HFF-Myc (cell line): ENCODE measurements around the gene MISP.

Source experiments
- DNase-seq: peaks from one replicate; pipeline ENCODE4 v3.0.0-alpha.2; 2011; ENCODE audit warnings: low read depth; ENCODE audit errors: extremely low read depth
- H3K4me3 ChIP-seq: replicated peaks from 2 replicates; pipeline ENCODE4 v1.5.1; 2011; ENCODE audit warnings: low read depth, mild to moderate bottlenecking, control low read depth, low read length
- TF ChIP-seq, protein P1 (sequence below): IDR thresholded peaks from 2 replicates; pipeline ENCODE4 v1.5.1; 2012; ENCODE audit warnings: mild to moderate bottlenecking, low read depth, low read length, control low read depth; ENCODE audit errors: missing control alignments

The MISP gene

DNA sequence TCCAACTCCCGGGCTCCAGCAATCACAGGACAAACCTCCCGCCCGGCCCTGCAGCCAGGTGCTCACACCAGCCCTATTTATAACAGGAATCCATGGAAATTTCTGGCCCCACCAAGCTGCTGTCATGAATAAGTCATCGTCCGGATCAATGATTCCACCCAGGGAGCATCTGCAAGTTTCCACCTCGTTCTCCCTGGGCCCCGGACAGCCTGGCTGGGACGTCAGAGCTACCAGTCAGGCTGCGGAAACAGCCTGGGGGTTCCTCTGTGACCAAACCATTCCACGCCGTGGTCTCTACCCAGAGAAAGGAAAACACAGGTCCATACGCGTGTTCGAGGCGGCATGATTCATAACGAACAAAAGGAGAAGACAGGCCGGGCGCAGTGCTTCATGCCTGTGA is 25.6 kb downstream of the MISP start:
- no peak overlapping the region for H3K4me3 ChIP-seq
- DNase-seq: no peak
- TF ChIP-seq, protein P1, sequence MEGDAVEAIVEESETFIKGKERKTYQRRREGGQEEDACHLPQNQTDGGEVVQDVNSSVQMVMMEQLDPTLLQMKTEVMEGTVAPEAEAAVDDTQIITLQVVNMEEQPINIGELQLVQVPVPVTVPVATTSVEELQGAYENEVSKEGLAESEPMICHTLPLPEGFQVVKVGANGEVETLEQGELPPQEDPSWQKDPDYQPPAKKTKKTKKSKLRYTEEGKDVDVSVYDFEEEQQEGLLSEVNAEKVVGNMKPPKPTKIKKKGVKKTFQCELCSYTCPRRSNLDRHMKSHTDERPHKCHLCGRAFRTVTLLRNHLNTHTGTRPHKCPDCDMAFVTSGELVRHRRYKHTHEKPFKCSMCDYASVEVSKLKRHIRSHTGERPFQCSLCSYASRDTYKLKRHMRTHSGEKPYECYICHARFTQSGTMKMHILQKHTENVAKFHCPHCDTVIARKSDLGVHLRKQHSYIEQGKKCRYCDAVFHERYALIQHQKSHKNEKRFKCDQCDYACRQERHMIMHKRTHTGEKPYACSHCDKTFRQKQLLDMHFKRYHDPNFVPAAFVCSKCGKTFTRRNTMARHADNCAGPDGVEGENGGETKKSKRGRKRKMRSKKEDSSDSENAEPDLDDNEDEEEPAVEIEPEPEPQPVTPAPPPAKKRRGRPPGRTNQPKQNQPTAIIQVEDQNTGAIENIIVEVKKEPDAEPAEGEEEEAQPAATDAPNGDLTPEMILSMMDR: no peak

DNA sequence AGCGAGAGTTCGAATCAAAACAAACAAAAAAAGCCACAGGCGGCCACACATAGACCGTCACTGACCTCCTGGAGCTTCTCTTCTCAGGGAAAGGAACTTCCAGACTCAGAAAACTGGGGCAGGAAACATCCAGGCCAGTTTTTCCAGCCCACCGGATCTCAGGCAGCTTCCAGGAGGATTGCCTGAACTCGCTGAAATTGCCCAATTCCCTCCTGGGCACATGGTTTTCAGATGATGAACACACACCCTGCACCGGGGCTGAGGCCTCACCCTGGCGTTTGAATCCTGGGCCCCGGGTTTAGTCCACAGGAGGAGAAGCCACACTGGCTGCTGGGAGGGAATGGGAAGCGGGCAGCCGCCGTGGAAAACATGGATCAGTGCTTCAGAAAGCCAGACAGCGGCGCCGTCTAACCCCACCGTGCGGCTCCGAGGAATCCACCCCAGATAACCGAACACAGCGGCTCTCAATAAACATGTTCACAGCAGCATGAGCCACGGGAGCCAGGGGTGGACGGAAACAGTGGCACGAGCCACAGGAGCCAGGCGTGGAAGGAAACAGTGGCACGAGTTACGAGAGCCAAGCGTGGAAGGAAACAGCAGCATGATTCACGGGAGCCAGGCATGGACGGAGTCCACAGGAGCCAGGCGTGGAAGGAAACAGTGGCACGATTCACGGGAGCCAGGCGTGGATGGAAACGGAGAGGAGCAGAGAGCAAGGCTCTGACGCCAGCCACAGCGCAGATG is 28.2 kb downstream of the MISP start:
- peak; percentile 91 for DNase-seq
- TF ChIP-seq, protein P1: no peak
- 0 out of 2 replicates have a peak overlapping the region, but pooled peaks have one; percentile 11 for H3K4me3 ChIP-seq

DNA sequence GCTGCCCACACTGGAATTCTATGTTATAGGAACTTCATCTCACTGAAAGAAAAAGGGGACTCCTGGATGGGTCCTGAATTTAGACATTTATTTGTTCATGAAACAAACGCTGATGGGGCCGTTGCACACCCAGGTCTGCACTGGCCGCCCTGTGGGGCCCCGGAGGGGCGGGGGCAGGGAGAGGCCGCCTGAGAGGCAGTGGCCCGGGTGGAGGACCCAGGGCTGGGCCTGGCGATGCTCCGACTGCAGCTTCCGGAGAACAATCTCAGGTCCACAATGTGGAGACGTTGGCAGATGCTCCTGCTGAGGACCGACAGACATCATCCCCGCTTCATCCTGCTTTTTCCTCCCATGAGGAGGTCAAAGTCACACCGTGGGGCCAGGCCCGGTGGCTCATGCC is 30.0 kb downstream of the MISP start:
- no peak overlapping the region for H3K4me3 ChIP-seq
- TF ChIP-seq, protein P1: no peak
- DNase-seq: no peak

DNA sequence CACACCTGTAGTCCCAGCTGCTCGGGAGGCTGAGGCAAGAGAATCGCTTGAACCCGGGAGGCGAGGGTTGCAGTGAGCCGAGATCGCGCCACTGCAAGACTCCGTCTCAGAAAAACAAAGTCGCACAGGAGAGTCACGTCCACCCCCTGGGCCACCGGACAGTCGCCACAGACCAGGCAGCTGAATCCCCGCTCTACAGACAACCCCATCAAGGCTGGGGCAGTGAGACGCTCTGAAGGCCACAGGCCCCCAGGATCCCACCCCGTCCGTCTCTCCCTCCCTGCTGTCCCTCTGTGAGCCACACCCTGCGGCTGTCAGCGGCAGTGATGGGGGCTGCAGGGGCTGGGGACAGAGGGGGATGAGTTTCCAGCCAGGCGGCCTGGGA is 30.9 kb downstream of the MISP start:
- no peak for DNase-seq
- H3K4me3 ChIP-seq: peak overlapping the region; percentile 30
- TF ChIP-seq, protein P1: no peak

DNA sequence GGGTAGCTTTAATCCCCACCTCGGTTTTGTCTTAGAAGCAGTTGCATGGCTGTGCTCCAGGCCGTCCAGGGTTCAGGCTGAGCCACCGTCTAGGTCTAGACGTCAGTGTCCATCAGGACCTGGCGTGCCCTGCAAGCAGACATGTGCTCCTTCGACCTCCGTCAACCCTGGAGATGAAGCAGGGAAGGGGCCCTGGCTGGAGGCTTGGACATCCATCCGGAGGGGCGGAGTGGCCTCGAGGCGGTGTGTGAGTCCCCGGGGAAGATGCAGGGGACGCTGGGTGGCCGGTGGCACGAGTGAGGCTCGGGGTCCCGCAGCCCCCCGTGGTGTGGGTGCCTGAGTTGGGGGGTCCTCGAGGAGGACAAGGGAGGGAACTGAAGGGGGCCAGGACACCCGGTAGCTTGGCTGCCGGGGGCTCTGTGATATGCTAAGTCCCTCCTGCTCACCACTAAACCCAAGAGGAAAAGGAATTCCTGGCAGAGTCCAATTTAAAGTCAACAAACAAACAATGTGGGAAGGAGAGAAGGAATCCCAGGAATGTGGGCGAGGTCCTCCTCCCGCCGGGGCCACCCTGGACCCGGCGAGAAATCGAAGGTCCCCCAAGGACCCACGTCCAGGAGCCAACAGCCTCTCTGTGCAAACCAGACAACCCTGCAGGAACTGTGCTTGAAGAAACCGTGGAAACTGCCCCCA is 31.4 kb downstream of the MISP start:
- DNase-seq: no peak
- TF ChIP-seq, protein P1: no peak
- peak overlapping the region; percentile 30 for H3K4me3 ChIP-seq

DNA sequence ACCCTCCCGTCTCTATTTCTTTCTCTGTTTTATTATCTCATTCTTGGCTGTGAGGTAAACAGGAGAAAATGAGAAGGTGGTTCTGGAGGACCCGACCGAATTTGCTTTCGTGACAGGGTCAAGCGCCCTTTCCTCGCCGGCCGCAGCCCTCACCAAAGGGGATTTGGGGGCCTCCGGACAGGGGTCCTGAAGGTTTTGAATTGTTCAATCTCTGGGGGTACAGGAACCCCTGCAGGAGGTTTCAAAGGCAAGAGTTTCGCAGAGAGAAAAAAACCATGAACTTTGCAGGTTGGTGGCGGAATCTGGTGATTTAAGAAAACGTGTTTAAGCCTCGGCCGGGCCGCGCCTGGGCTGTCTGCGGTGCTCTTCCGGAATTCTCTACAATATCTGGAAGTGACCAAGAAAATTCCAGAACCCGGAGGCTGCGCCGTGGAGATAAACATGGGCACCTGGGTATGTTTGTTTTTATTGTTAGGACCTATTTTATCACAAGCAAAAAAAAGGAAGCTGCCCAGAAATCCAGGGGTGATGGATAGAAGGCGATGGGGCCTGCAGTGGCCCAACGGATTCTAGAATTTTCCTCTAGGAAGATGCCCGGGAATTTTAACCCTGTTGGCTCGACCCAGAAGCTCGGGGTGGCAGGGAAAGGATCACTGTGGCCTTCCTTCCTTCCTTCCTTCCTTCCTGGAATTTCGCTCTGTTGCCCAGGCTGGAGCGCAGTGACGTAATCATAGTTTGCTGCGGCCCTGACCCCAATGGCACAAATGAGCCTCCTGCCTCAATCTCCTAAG is 32.2 kb downstream of the MISP start:
- DNase-seq: no peak
- H3K4me3 ChIP-seq: no peak overlapping the region
- TF ChIP-seq, protein P1: no peak
